ENCODE measurements around the gene CD109.

GRCh38 chr6:73667798-73668197, 28.2 kb upstream of the CD109 start:
- TF ChIP-seq CTCF (IDR thresholded peaks at IDR 0.05) (no peak), POLR2A (IDR thresholded peaks at IDR 0.05) (no peak)
